Stimulated activated CD8-positive, alpha-beta memory T cell treated with anti-CD3 and anti-CD28 coated beads, Interleukin-4, amount 100 ng/mL, for 4 hours (primary cell): ENCODE results near the gene ZBTB24.
"Not testable (repeated sequence)": the region's sequence is repeated elsewhere in the genome, so short reads cannot be mapped to it uniquely, and the experiment has no call there.

ENCODE experiments used
- DNase-seq, 2 donors: peaks; one replicate each; pipeline ENCODE4 v3.0.0-alpha.2; 2020; ENCODE audit warnings: low read depth in 2 of 2, low spot score in 1 of 2

ZBTB24 gene

GRCh38 chr6:109482905-109483734 is at the start of gene ZBTB24:
Gene ZBTB24 (minus strand): TSS chr6:109483219. CDS start chr6:109482026, 1,193 bp downstream.
- DNase-seq = peak; percentile 63 to 80

- no peak for DNase-seq
Measured at GRCh38 chr6:109531446-109531845, 48.4 kb upstream of the ZBTB24 start.

DNA sequence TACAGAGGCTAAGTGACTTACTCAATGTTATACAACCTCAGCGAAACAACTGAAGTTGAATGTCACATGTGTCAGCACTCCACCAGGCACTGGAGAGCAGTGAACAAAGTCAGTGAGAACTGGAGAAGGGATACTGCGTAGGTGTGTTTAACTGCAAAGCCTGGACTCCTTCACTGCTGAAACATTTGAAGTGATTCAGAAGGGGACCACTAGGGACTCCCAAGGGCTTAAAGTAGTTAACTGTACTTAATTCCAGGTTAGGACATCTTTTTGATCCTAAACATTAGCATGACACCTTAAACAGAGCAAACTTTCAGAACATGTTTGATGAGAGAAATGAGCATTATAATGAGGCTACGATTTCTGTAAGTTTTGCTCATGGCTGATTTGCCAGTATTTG is 45.0 kb upstream of the ZBTB24 start:
- no peak for DNase-seq

- DNase-seq = peak in 1 of 2 donors; percentile 10
Measured at GRCh38 chr6:109526905-109527628, 44.0 kb upstream of the ZBTB24 start.

DNA sequence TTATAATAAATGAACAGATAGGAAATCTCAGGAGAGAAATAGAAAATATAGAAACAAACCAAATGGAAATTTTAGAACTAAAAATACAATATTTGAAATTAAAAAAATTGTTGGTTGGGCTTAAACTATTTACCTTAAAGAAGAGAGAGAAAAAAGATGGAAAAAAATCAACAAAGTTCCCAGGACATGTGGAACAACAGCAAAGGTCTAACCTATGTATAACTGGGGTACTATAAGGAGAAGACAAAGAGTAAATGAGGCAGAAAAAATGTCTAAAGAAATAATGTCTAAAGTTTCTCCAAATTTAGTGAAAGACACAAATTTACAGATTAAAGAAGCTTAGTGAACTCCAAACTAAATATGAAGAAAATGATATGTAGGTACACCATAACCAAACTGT is 41.1 kb upstream of the ZBTB24 start:
- DNase-seq = no peak

GRCh38 chr6:109523478-109523877 is 40.5 kb upstream of the ZBTB24 start:
- DNase-seq = no peak

GRCh38 chr6:109521080-109521479 is 38.1 kb upstream of the ZBTB24 start:
- no peak for DNase-seq

- not testable (repeated sequence) for DNase-seq
Measured at GRCh38 chr6:109519647-109520046, 36.6 kb upstream of the ZBTB24 start.

GRCh38 chr6:109516929-109517328 is 33.9 kb upstream of the ZBTB24 start:
- no peak for DNase-seq

DNA sequence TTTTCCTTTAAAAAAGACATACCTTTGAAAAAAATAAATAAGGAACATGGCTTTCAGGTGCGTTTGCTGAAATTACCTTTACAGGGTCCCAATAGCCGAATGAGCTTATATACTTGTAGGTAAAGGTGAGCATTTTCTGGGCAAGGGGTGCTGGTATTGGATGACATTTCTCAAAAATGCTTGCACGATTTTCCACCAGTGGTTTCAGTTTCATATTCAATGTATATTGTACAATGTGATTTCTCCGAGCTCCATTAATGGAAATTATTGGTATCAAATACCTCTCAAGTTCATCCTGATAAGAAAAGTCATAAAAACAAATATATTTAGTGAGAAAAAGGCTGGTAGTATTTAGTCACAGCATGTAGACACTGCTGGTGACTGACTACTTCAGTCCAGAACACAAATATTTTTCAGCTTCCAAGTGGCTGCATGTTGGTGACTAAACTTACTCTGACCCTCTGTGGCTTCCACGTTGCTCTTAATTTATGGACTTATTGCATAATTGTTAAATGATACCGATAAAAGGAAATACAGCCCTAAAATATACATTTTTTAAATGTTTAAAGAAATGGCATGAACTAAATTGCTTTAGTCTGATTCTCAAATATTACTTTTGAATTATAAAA is 32.9 kb upstream of the ZBTB24 start:
- DNase-seq = no peak

DNA sequence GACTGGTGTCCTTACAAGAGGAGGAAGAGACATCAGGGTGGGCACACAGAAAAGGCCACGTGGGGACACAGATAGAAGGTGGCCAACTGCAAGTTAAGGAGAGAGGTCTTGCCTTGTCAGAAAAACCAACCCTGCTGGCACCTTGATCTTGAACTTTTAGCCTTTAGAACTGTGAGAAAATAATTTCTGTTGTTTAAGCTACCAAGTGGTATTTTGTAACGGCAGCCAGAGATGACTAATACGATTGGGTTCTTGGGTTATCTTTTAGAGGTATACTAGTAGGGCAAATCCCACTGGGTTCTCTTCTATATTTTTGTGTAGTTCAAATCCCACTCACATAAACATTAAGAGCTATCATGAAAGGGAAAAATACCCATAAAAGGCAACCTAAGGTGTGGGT is 31.9 kb upstream of the ZBTB24 start:
- no peak for DNase-seq

GRCh38 chr6:109513571-109514071 is 30.6 kb upstream of the ZBTB24 start:
- DNase-seq = no peak

GRCh38 chr6:109512271-109512817 is 29.3 kb upstream of the ZBTB24 start:
- DNase-seq = no peak

- no peak for DNase-seq
Measured at GRCh38 chr6:109511832-109512231, 28.8 kb upstream of the ZBTB24 start.

DNA sequence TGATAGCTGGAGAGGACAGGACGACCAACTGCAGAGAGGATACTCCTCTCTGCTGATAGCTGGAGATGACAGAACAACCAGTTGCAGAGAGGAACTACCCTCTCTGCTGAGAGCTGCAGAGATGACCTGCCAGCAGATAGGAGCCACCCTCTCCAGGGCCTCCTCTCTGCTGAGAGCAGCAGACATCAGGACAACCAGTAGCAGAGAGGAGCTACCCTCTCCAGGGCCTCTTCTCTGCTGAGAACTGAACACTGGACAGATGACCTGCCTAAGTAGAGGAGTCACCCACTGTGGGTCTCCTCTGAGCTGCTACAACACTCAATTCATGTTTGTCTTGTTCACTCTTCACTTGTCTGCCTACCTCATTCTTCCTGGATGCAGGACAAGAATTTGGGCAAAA is 27.3 kb upstream of the ZBTB24 start:
- no peak for DNase-seq

- no peak for DNase-seq
Measured at GRCh38 chr6:109508166-109508860, 25.3 kb upstream of the ZBTB24 start.

DNA sequence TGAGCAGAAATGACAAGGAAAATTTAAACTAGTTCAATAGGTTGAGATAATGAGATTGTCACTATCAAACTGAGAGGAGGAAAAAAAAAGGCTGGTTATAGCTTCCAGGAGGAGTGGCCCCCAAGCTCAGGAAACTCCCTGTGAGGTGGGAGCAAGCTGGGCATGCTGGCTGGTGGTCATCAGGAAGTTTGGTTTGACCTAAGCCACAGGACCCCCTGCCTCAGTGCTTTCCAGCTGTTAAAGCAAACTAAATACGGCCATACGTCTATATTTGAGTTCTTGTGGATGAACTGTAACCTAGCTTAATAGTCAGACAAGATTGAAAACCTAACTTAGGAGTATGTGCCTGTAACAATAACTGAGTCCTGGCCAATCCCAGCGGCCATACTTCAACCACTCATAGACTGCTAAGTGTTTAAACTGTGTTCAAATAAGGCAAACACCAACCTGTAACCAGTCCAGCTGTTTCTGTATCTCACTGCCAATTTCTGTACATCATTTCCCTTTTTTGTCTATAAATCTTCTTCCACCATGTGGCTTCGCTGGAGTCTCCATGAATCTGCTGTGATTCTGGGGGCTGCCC is 24.6 kb upstream of the ZBTB24 start:
- DNase-seq = no peak

GRCh38 chr6:109506841-109507240 is 23.8 kb upstream of the ZBTB24 start:
- DNase-seq = no peak

- no peak for DNase-seq
Measured at GRCh38 chr6:109506314-109506713, 23.3 kb upstream of the ZBTB24 start.
